Fibroblast of villous mesenchyme (primary cell): ENCODE results near the gene FGF9. TPM values are rescaled to one million over a fixed set of nuclear protein-coding genes. Genes with fewer than 3 reads are reported as not detected.
A peak's percentile ranks its signal among the peaks of the same experiment; 100 is the strongest.

Experiments used
- DNase-seq: peaks from one replicate; pipeline ENCODE4 v3.0.0-alpha.2; 2010; ENCODE audit warnings: low read depth
- H3K4me3 ChIP-seq: 2 replicates; pipeline ENCODE4 v1.5.1; 2011; ENCODE audit warnings: low read depth, mild to moderate bottlenecking, low read length
- CTCF ChIP-seq: IDR thresholded peaks from 2 replicates; pipeline ENCODE4 v1.5.1; 2012; ENCODE audit warnings: low read depth, mild to moderate bottlenecking, low read length; ENCODE audit not compliant: insufficient read depth
- total RNA-seq: library from RNA; depleted of rRNA; stranded (reverse); fragments of >200 nt; gene quantifications from 2 replicates; pipeline ENCODE4 v1.2.3, GENCODE V29; 2012

FGF9 gene
- total RNA-seq, 1 donor, result 4.7 TPM

GRCh38 chr13:21749410-21749809 is 78.5 kb downstream of the FGF9 start:
- TF ChIP-seq CTCF, result no peak
- no peak overlapping the region for H3K4me3 ChIP-seq
- DNase-seq, result peak; percentile 55

GRCh38 chr13:21752501-21752900 is 81.6 kb downstream of the FGF9 start:
- no peak overlapping the region for H3K4me3 ChIP-seq
- no peak for DNase-seq
- TF ChIP-seq CTCF, result no peak

- H3K4me3 ChIP-seq, result no peak overlapping the region
- no peak for TF ChIP-seq CTCF
- DNase-seq, result peak; percentile 86
These were observed 82.3 kb downstream of the FGF9 start for GRCh38 chr13:21753117-21753729.

Other genes with a start within 250 kb of the FGF9 start
- 88.3 and 137 TPM in 2 replicates for gene ZDHHC20, start 211.8 kb upstream of the FGF9 start, total RNA-seq
- 42.8 and 56.6 TPM in 2 replicates for gene MICU2, start 66.9 kb upstream of the FGF9 start, total RNA-seq